ENCODE data around the gene FOXA2. TPM values are rescaled to one million over a fixed set of nuclear protein-coding genes. Genes with fewer than 3 reads are reported as not detected.

The FOXA2 gene
- total and polyA plus RNA-seq, 2 of the 13 experiments (the other 11 are each of a cell fraction or from before 2014, with no cell fraction given), result 8.8 to 12.2 TPM

- no TSS peak for BruUV-seq (replicated peaks)
- H3K4me2 ChIP-seq (ENCODE audit: low read depth, low read length), result no peak overlapping the region
- H3K4me3 ChIP-seq (replicated peaks in 1 of 3; ENCODE audit: insufficient read depth in 1 of 3, low read depth in 2 of 3, low read length in 3 of 3), result no peak overlapping the region
- H3K4me1 ChIP-seq (ENCODE audit: insufficient read depth, low read length), result peaks cover 36% of the 10 kb centered on the region
- ChIA-PET CTCF (ENCODE audit: low intra/inter-chr PET ratio, low total read pairs) (no interaction called here), POLR2A (interaction anchor here (1.3 kb wide), 1 partner anchor 29 kb away, joined by 3 read pairs; no protein-coding TSS in a partner anchor)
- no peak for TF ChIP-seq ZNF629 (CRISPR knock-in tag; conservative IDR thresholded peaks at IDR 0.05)
- no peak for TF ChIP-seq ZNF772 (CRISPR knock-in tag; IDR thresholded peaks at IDR 0.05)
- TF ChIP-seq ZNF598 (CRISPR knock-in tag; IDR thresholded peaks at IDR 0.05; ENCODE audit: borderline replicate concordance), result no peak
- WGBS (ENCODE audit: low lambda C conversion rate), result 73% methylated on average over 10 of the region's 10 CpGs
- no peak overlapping the region for H3K27ac ChIP-seq (ENCODE audit: extremely low read length, insufficient read depth, low read length)
- FAIRE-seq, result no peak
- no peaks in the 10 kb centered on the region for H4K20me1 ChIP-seq (ENCODE audit: insufficient read depth, low read length)
- no peaks in the 10 kb centered on the region for H3K27me3 ChIP-seq (ENCODE audit: control insufficient read depth in 1 of 2, insufficient read depth in 2 of 2, low read length in 2 of 2)
- H3K36me3 ChIP-seq (replicated peaks in 1 of 2; ENCODE audit: control insufficient read depth in 1 of 2, insufficient read depth in 2 of 2, low read length in 2 of 2), result no peaks in the 10 kb centered on the region
- no peak for DNase-seq (ENCODE audit: low spot score)
- no peak overlapping the region for H3K9ac ChIP-seq (ENCODE audit: insufficient read depth, low read depth, low read length)
- no peaks in the 10 kb centered on the region for H3K9me3 ChIP-seq (ENCODE audit: low read length)
- H2AFZ ChIP-seq (ENCODE audit: low read length), result no peak overlapping the region
- ATAC-seq, result no peak
- intact Hi-C loops (cut with micrococcal nuclease; ENCODE audit: unreplicated experiment), result no loop called here
- H3K79me2 ChIP-seq (ENCODE audit: insufficient read depth, low read length), result no peaks in the 10 kb centered on the region
- in situ Hi-C loops (cut with HindIII; ENCODE audit: extremely low pct_ligation_motif_present, low pct_unique_long_range_greater_than_20kb), result no loop called here
These were observed 43.5 kb downstream of the FOXA2 start for GRCh38 chr20:22540832-22541231.

- Histone ChIP-seq H3K36me3 (replicated peaks in 1 of 2; ENCODE audit: control insufficient read depth in 1 of 2, insufficient read depth in 2 of 2, low read length in 2 of 2) (no peaks in the 10 kb centered on the region), H3K4me3 (replicated peaks in 1 of 3; ENCODE audit: insufficient read depth in 1 of 3, low read depth in 2 of 3, low read length in 3 of 3) (no peak overlapping the region), H3K4me1 (ENCODE audit: insufficient read depth, low read length) (peaks cover 60% of the 10 kb centered on the region), H4K20me1 (ENCODE audit: insufficient read depth, low read length) (no peaks in the 10 kb centered on the region), H2AFZ (ENCODE audit: low read length) (no peak overlapping the region), H3K4me2 (ENCODE audit: low read depth, low read length) (peak overlapping the region; percentile 33), H3K27ac (ENCODE audit: extremely low read length, insufficient read depth, low read length) (peak overlapping the region; percentile 6), H3K9me3 (ENCODE audit: low read length) (no peaks in the 10 kb centered on the region), H3K27me3 (ENCODE audit: control insufficient read depth in 1 of 2, insufficient read depth in 2 of 2, low read length in 2 of 2) (no peaks in the 10 kb centered on the region), H3K9ac (ENCODE audit: insufficient read depth, low read depth, low read length) (no peak overlapping the region), H3K79me2 (ENCODE audit: insufficient read depth, low read length) (no peaks in the 10 kb centered on the region)
- peak; percentile 87 for DNase-seq (ENCODE audit: low spot score)
- CTCF ChIA-PET (ENCODE audit: low intra/inter-chr PET ratio, low total read pairs), result no interaction called here
- in situ Hi-C loops (cut with HindIII; ENCODE audit: extremely low pct_ligation_motif_present, low pct_unique_long_range_greater_than_20kb), result no loop called here
- intact Hi-C loops (cut with micrococcal nuclease; ENCODE audit: unreplicated experiment), result no loop called here
- peak; percentile 55 for ATAC-seq
- POLR2A ChIA-PET, result interaction anchor here (0.7 to 2.3 kb wide), 4 partner anchors 13 to 50 kb away, joined by 3 to 13 read pairs (median 5); no protein-coding TSS in a partner anchor
- WGBS (ENCODE audit: low lambda C conversion rate), result 57% methylated on average over 4 of the region's 4 CpGs
- FAIRE-seq, result peak; percentile 69
- BruUV-seq (replicated peaks), result no TSS peak
- TF ChIP-seq TSC22D2 (CRISPR knock-in tag; IDR thresholded peaks at IDR 0.05; ENCODE audit: borderline replicate concordance) (0 out of 2 replicates have a peak, but pooled peaks have one; percentile 14), SMARCE1 (IDR thresholded peaks at IDR 0.05; ENCODE audit: borderline replicate concordance) (no peak), HOMEZ (CRISPR knock-in tag; IDR thresholded peaks at IDR 0.05; ENCODE audit: low read depth) (0 out of 2 replicates have a peak, but pooled peaks have one; percentile 31), SNAI1 (CRISPR knock-in tag; IDR thresholded peaks at IDR 0.05; ENCODE audit: borderline replicate concordance) (0 out of 2 replicates have a peak, but pooled peaks have one; percentile 30), ZNF607 (CRISPR knock-in tag; IDR thresholded peaks at IDR 0.05; ENCODE audit: borderline replicate concordance) (0 out of 2 replicates have a peak, but pooled peaks have one; percentile 19), POLR2A (IDR thresholded peaks at IDR 0.05; ENCODE audit: insufficient read depth in 1 of 2, low read depth in 2 of 2, low read length in 2 of 2) (no peak), FOXP1 (IDR thresholded peaks at IDR 0.05) (no peak), FOXP1 (CRISPR knock-in tag; IDR thresholded peaks at IDR 0.05) (peak; percentile 22; the same call in 1 of the 2 replicates), PRDM10 (CRISPR knock-in tag; IDR thresholded peaks at IDR 0.05; ENCODE audit: low read depth) (no peak)
These were observed 47.2 kb downstream of the FOXA2 start for GRCh38 chr20:22536956-22537756.
